ENCODE data around the gene CTNND2. TPM values are rescaled to one million over a fixed set of nuclear protein-coding genes. Genes with fewer than 3 reads are reported as not detected.

Gene CTNND2
- total RNA-seq, 4 donors from 2014 or later: 1.3 to 2.5 (median 2.1) TPM

DNA sequence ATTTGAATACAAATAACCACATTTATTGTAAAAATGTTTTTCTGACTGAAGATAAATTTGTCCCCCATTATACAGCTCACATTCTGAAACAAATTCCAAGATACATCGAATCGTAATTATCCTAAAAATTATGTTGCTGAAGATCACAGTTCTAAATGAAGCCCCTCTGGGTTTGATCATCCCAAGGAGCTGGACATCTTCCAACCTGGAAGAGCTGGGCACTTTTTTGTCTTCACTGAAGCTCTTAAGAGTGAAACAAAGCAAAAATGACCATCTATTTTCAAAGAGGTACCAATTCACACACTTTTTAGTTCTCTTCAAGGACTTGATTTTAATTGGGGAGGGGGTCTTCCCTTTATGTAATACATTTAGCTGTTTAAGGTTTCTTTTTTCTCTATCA is 5.5 kb downstream of the CTNND2 start:
- intact Hi-C loops (cut with DNase I): no loop called here
- Histone ChIP-seq H3K4me3 (no peak overlapping the region), H3K27me3 (peaks cover 0 to 18% (median 1%) of the 10 kb centered on the region in 4 donors), H3K4me1 (peaks cover 0 to 7% (median 5%) of the 10 kb centered on the region in 4 donors), H3K9me3 (peaks cover 0 to 12% (median 3%) of the 10 kb centered on the region in 4 donors), H3K36me3 (no peaks in the 10 kb centered on the region), H3K27ac (replicated peaks in 1 of 4) (no peak overlapping the region)
- no peak for TF ChIP-seq POLR2AphosphoS5 (IDR thresholded peaks at IDR 0.05)
- no peak for TF ChIP-seq EP300 (IDR thresholded peaks at IDR 0.05)
- no peak for TF ChIP-seq POLR2A (IDR thresholded peaks at IDR 0.05; ENCODE audit: low read depth)
- TF ChIP-seq, protein P1, sequence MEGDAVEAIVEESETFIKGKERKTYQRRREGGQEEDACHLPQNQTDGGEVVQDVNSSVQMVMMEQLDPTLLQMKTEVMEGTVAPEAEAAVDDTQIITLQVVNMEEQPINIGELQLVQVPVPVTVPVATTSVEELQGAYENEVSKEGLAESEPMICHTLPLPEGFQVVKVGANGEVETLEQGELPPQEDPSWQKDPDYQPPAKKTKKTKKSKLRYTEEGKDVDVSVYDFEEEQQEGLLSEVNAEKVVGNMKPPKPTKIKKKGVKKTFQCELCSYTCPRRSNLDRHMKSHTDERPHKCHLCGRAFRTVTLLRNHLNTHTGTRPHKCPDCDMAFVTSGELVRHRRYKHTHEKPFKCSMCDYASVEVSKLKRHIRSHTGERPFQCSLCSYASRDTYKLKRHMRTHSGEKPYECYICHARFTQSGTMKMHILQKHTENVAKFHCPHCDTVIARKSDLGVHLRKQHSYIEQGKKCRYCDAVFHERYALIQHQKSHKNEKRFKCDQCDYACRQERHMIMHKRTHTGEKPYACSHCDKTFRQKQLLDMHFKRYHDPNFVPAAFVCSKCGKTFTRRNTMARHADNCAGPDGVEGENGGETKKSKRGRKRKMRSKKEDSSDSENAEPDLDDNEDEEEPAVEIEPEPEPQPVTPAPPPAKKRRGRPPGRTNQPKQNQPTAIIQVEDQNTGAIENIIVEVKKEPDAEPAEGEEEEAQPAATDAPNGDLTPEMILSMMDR (IDR thresholded peaks at IDR 0.05): no peak
- no peak for DNase-seq (ENCODE audit: extremely low spot score)
- WGBS: 93% methylated on average over 2 of the region's 2 CpGs

DNA sequence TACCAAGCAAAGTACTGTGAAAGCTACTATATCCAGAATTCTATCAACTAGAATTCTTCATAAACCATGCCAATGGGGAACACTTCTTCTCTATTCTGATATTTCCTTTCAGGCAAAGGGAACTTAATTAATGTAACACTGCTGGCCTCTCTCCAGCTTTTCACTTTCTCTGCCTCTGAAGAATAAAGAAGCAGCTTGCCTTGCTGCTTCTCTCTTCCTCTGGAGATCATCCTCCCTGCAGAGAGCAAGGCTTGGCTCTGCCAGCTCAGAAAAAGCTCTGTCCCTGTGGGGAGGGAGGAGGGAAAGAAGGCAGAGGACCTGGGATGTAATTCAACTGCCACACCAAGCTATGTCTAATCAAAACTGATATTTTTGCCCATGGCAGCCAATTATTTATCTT is 6.5 kb downstream of the CTNND2 start:
- no peaks in the 10 kb centered on the region for H3K36me3 ChIP-seq
- H3K4me3 ChIP-seq: no peak overlapping the region
- TF ChIP-seq POLR2AphosphoS5 (IDR thresholded peaks at IDR 0.05): no peak
- no peak for TF ChIP-seq EP300 (IDR thresholded peaks at IDR 0.05)
- TF ChIP-seq, protein P1 (IDR thresholded peaks at IDR 0.05): no peak
- no peak for TF ChIP-seq POLR2A (IDR thresholded peaks at IDR 0.05; ENCODE audit: low read depth)
- peaks cover 0 to 12% (median 3%) of the 10 kb centered on the region in 4 donors for H3K9me3 ChIP-seq
- H3K27ac ChIP-seq (replicated peaks in 1 of 4): no peak overlapping the region
- no peaks in the 10 kb centered on the region for H3K4me1 ChIP-seq
- H3K27me3 ChIP-seq: peaks cover 0 to 8% (median 0%) of the 10 kb centered on the region in 4 donors
- no peak for DNase-seq (ENCODE audit: extremely low spot score)
- intact Hi-C loops (cut with DNase I): no loop called here

DNA sequence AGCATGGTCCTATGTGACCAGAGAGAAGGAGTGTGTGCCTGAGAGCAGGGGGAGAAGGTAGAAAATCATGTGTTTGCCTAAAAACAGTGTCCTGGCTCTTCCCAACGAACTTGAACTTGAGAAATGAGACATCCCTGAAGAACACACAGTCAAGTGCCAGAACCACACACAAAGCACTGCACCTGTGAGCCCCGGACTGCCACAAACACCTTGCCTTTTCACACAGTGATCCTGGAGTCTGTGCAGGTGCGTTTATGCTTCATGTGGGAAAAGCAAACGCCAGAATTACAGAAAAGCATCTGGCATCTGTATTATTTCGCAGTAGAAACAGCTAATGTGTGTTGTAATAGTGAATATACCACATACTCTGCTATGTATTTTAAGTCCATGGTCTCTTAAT is 9.3 kb downstream of the CTNND2 start:
- DNase-seq (ENCODE audit: extremely low spot score): no peak

DNA sequence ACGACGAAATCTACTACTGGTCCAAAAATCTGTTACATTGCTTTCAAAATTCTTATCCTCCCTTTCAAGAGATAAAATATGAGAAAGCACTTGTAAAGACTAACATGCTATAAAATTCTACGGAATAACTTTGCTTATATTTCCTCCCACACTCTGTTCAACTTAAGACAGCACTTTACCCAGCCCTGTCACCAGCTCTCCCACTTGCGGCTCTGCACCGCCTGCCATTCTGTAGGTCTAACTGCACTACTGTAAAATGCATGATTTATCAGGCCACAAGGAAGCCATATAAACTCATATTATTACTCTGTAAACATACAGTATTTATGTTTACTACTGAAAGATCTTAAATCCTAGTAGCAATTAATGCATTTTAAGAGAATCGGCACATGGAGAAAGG is 11.4 kb downstream of the CTNND2 start:
- H3K9me3 ChIP-seq: peaks cover 0 to 12% (median 3%) of the 10 kb centered on the region in 4 donors
- no peak for DNase-seq (ENCODE audit: extremely low spot score)
- H3K27me3 ChIP-seq: no peaks in the 10 kb centered on the region
- no peaks in the 10 kb centered on the region for H3K36me3 ChIP-seq
- H3K4me1 ChIP-seq: no peaks in the 10 kb centered on the region
- 82% methylated on average over 6 of the region's 6 CpGs for WGBS
- intact Hi-C loops (cut with DNase I): no loop called here
- TF ChIP-seq EP300 (IDR thresholded peaks at IDR 0.05) (no peak), POLR2A (IDR thresholded peaks at IDR 0.05; ENCODE audit: low read depth) (no peak), POLR2AphosphoS5 (IDR thresholded peaks at IDR 0.05) (no peak)
- TF ChIP-seq, protein P1 (IDR thresholded peaks at IDR 0.05): no peak
- no peak overlapping the region for H3K27ac ChIP-seq (replicated peaks in 1 of 4)
- no peak overlapping the region for H3K4me3 ChIP-seq

More for the DNA sequence above, 9.3 kb downstream of the CTNND2 start:
- peaks cover 0 to 12% (median 3%) of the 10 kb centered on the region in 4 donors for H3K9me3 ChIP-seq
- no peak for TF ChIP-seq POLR2A (IDR thresholded peaks at IDR 0.05; ENCODE audit: low read depth)
- TF ChIP-seq POLR2AphosphoS5 (IDR thresholded peaks at IDR 0.05): no peak
- TF ChIP-seq EP300 (IDR thresholded peaks at IDR 0.05): no peak
- TF ChIP-seq, protein P1 (IDR thresholded peaks at IDR 0.05): no peak
- H3K4me1 ChIP-seq: no peaks in the 10 kb centered on the region
- no peaks in the 10 kb centered on the region for H3K27me3 ChIP-seq
- H3K4me3 ChIP-seq: no peak overlapping the region
- WGBS: 67% methylated on average over 5 of the region's 5 CpGs
- intact Hi-C loops (cut with DNase I): no loop called here
- no peaks in the 10 kb centered on the region for H3K36me3 ChIP-seq
- no peak overlapping the region for H3K27ac ChIP-seq (replicated peaks in 1 of 4)

DNA sequence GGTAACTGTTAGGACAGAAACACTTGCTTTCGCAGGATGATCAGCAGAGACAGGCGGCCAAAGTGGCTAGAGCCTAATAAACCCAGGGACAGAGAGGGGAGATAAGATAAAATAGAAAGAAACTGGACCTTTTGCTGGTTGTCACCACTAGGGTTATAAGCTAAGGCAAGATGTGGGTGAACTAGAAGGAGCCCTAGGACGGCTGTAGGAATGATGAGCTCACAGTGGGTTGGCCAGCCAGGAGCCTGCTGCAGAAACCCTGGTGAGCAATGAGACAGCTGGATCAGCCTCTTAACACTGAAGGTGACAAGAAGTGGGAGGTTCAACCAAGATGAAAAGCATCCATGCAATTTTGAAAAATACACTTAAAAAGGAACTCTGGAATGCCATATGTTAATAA is 13.5 kb downstream of the CTNND2 start:
- 67% methylated on average over 3 of the region's 3 CpGs for WGBS
- H3K4me3 ChIP-seq: no peak overlapping the region
- no peaks in the 10 kb centered on the region for H3K9me3 ChIP-seq
- no peak overlapping the region for H3K27ac ChIP-seq (replicated peaks in 1 of 4)
- H3K36me3 ChIP-seq: no peaks in the 10 kb centered on the region
- intact Hi-C loops (cut with DNase I): no loop called here
- H3K4me1 ChIP-seq: no peaks in the 10 kb centered on the region
- TF ChIP-seq POLR2AphosphoS5 (IDR thresholded peaks at IDR 0.05) (no peak), POLR2A (IDR thresholded peaks at IDR 0.05; ENCODE audit: low read depth) (no peak), EP300 (IDR thresholded peaks at IDR 0.05) (no peak)
- TF ChIP-seq, protein P1 (IDR thresholded peaks at IDR 0.05): no peak
- no peak for DNase-seq (ENCODE audit: extremely low spot score)
- no peaks in the 10 kb centered on the region for H3K27me3 ChIP-seq

Data from esophagus muscularis mucosa (tissue), 4 donors.